ENCODE data around the gene EXD3. TPM values are rescaled to one million over a fixed set of nuclear protein-coding genes. Genes with fewer than 3 reads are reported as not detected.

Gene EXD3
- total and polyA plus RNA-seq, 8 donors, result 12.9 to 105 (median 24.0) TPM

- peak in 4 of 7 experiments; percentile 9 to 71 (median 52) for TF ChIP-seq CTCF (IDR thresholded peaks at IDR 0.05)
- TF ChIP-seq POLR2AphosphoS5 (IDR thresholded peaks at IDR 0.05), result no peak
- no peak for TF ChIP-seq EP300 (IDR thresholded peaks at IDR 0.05)
- no peak for TF ChIP-seq POLR2A (IDR thresholded peaks at IDR 0.05)
Measured at GRCh38 chr9:137302449-137303150, 120.4 kb downstream of the EXD3 start.

GRCh38 chr9:137302118-137302448 lies 120.9 kb downstream of the EXD3 start, which contains the start of gene NRARP:
TSS of gene NRARP (minus strand) at chr9:137302271. CDS start at chr9:137301928, 343 bp downstream.
- 0 to 2% (median 1%) methylated on average over 10 to 53 of the region's 60 CpGs for WGBS, 5 donors
- peaks cover 66 to 93% (median 86%) of the 10 kb centered on the region in 4 donors for H3K4me1 ChIP-seq
- DNase-seq, result peak; percentile 96
- H3K36me3 ChIP-seq, result no peaks in the 10 kb centered on the region
- intact Hi-C loops (cut with DNase I; ENCODE audit: low total_unique reads), result loop anchor here (10.0 kb wide), 1 partner anchor 103 kb away; no protein-coding TSS in a partner anchor
- H3K4me3 ChIP-seq, result peak within 1 kb of the TSS; percentile 43 to 62 (median 54)
- H3K27me3 ChIP-seq, result peaks cover 7 to 94% (median 43%) of the 10 kb centered on the region in 3 donors
- H3K27ac ChIP-seq, result peak within 1 kb of the TSS; percentile 85 to 90 (median 90)
- peak; percentile 16 to 96 (median 94) for TF ChIP-seq POLR2AphosphoS5 (IDR thresholded peaks at IDR 0.05)
- TF ChIP-seq EP300 (IDR thresholded peaks at IDR 0.05), result no peak
- TF ChIP-seq POLR2A (IDR thresholded peaks at IDR 0.05), result peak in 1 of 4 donors; percentile 17
- TF ChIP-seq CTCF (IDR thresholded peaks at IDR 0.05), result no peak
- no peaks in the 10 kb centered on the region for H3K9me3 ChIP-seq

More at GRCh38 chr9:137302449-137303150, 120.4 kb downstream of the EXD3 start:
- peaks cover 67 to 93% (median 86%) of the 10 kb centered on the region in 4 donors for H3K4me1 ChIP-seq
- H3K36me3 ChIP-seq, result no peaks in the 10 kb centered on the region
- 4 to 15% (median 10%) methylated on average over 31 to 78 of the region's 78 CpGs for WGBS, 5 donors
- peaks cover 7 to 94% (median 45%) of the 10 kb centered on the region in 3 donors for H3K27me3 ChIP-seq
- no peaks in the 10 kb centered on the region for H3K9me3 ChIP-seq
- intact Hi-C loops (cut with DNase I; ENCODE audit: low total_unique reads), result loop anchor here (10.0 kb wide), 1 partner anchor 102 kb away; no protein-coding TSS in a partner anchor
- DNase-seq, result no peak
- peak overlapping the region; percentile 69 to 85 (median 78) for H3K27ac ChIP-seq
- peak overlapping the region; percentile 43 to 53 (median 45) for H3K4me3 ChIP-seq

GRCh38 chr9:137301081-137301947 lies 121.6 kb downstream of the EXD3 start:
- peak in 2 of 3 donors; percentile 24 to 30 for TF ChIP-seq POLR2AphosphoS5 (IDR thresholded peaks at IDR 0.05)
- no peak for TF ChIP-seq EP300 (IDR thresholded peaks at IDR 0.05)
- TF ChIP-seq CTCF (IDR thresholded peaks at IDR 0.05), result peak in 1 of 7 experiments; percentile 45
- 1% methylated on average over 28 to 115 of the region's 115 CpGs for WGBS, 5 donors
- Histone ChIP-seq H3K4me3 (peak overlapping the region; percentile 43 to 62 (median 54)), H3K27ac (peak overlapping the region; percentile 85 to 90 (median 90)), H3K4me1 (peaks cover 66 to 93% (median 86%) of the 10 kb centered on the region in 4 donors), H3K9me3 (no peaks in the 10 kb centered on the region), H3K27me3 (peaks cover 7 to 94% (median 43%) of the 10 kb centered on the region in 3 donors), H3K36me3 (no peaks in the 10 kb centered on the region)
- DNase-seq, result peak; percentile 68 to 84
- intact Hi-C loops (cut with DNase I; ENCODE audit: low total_unique reads), result loop anchor here (10.0 kb wide), 1 partner anchor 103 kb away; no protein-coding TSS in a partner anchor

DNA sequence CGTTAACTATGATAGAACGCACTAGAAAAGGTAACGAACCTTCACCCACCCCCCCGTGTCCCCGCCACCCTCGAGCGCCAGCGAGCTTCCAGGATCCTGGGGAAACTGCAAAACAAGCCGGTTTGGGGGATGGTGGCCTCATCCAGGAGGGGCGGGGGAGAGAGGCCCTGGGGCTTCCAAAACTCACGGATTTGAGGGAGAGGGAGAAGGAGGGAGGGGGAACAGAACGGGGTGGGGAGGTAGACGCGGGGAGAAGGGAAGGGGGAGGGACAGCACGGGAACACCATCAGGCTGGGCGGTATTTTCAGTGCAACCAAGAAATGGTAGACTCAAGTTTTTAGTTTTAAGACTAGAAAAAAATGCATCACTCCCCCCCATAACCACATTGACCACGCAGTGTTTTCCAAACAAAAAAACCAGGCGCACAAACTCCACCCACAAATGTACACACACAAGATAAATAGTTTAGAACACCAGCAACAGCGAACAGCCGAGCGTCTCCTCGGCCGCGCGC lies 122.3 kb downstream of the EXD3 start:
- Histone ChIP-seq H3K36me3 (no peaks in the 10 kb centered on the region), H3K9me3 (no peaks in the 10 kb centered on the region), H3K27me3 (peaks cover 7 to 94% (median 42%) of the 10 kb centered on the region in 3 donors), H3K4me1 (peaks cover 66 to 91% (median 86%) of the 10 kb centered on the region in 4 donors), H3K4me3 (peak overlapping the region; percentile 43 to 62 (median 54)), H3K27ac (peak overlapping the region; percentile 85 to 90 (median 90))
- 1 to 4% (median 3%) methylated on average over 25 of the region's 25 CpGs for WGBS, 5 donors
- DNase-seq, result peak in 1 of 2 donors; percentile 72
- TF ChIP-seq POLR2A (IDR thresholded peaks at IDR 0.05) (no peak), CTCF (IDR thresholded peaks at IDR 0.05) (no peak), POLR2AphosphoS5 (IDR thresholded peaks at IDR 0.05) (peak in 1 of 3 donors; percentile 22), EP300 (IDR thresholded peaks at IDR 0.05) (no peak)
- intact Hi-C loops (cut with DNase I; ENCODE audit: low total_unique reads), result loop anchor here (10.0 kb wide), 1 partner anchor 104 kb away; no protein-coding TSS in a partner anchor

Data from stomach (tissue), 9 donors.